HepG2 (cell line): ENCODE measurements around the gene CEACAM16. TPM values are rescaled to one million over a fixed set of nuclear protein-coding genes. Genes with fewer than 3 reads are reported as not detected.

Experiments used
- ATAC-seq: fragments of 200-7000 bp; cut with Tn5 transposase; 3 replicates; pipeline ENCODE4 v1.9.1; 2020; ENCODE audit warnings: mild to moderate bottlenecking, moderate library complexity
- BruUV-seq: library from RNA; stranded (reverse); fragments of 400-500 nt; replicated peaks from 2 replicates; lab custom pipeline; 2021; lab: Mats Ljungman, UMichigan
- CTCF ChIA-PET: fragments of 300-600 bp; formaldehyde crosslinking; extraction: SDS; loops from one replicate; lab custom pipeline; 2021; ENCODE audit warnings: low total read pairs, inconsistent platforms, low intra/inter-chr PET ratio; lab: Yijun Ruan, JAX
- POLR2A ChIA-PET: fragments of 350-600 bp; sonication (Branson Sonifier 250); formaldehyde crosslinking; loops from one replicate; lab custom pipeline; 2020; ENCODE audit warnings: antibody characterized with exemption, inconsistent platforms; lab: Yijun Ruan, JAX
- DNase-seq: peaks from one replicate; pipeline ENCODE4 v3.0.0-alpha.2; 2015; ENCODE audit warnings: low spot score
- FAIRE-seq: peaks from 3 replicates; lab custom pipeline; 2011; peaks lifted over from hg19 to GRCh38; lab: Jason Lieb, UNC
- H2AFZ ChIP-seq: one replicate; pipeline ENCODE4 v1.6.1; 2011; ENCODE audit warnings: low read length, inconsistent platforms
- H3K27ac ChIP-seq: fragments of 300-600 bp; 3 replicates; pipeline ENCODE4 v1.8.0; 2011; ENCODE audit warnings: mixed run types, mild to moderate bottlenecking, mixed read lengths, low read length, inconsistent platforms; ENCODE audit not compliant: insufficient read depth; ENCODE audit errors: extremely low read length
- H3K27me3 ChIP-seq, 2 experiments: fragments of 200-600 bp in 1 of 2; 2 replicates in 1 of 2; 3 replicates in 1 of 2; pipeline versions ENCODE4 v1.6.0 to v1.8.0; 2011; ENCODE audit warnings: low read length in 2 of 2, mild to moderate bottlenecking in 2 of 2, moderate library complexity in 2 of 2, inconsistent platforms in 1 of 2; ENCODE audit not compliant: insufficient read depth in 2 of 2, control insufficient read depth in 1 of 2
- H3K36me3 ChIP-seq, 2 experiments: fragments of 200-600 bp in 1 of 2; replicated peaks in 1 of 2; 2 replicates in 1 of 2; 3 replicates in 1 of 2; pipeline versions ENCODE4 v1.5.1 to v1.8.0; 2011; ENCODE audit warnings: low read length in 2 of 2, inconsistent platforms in 1 of 2; ENCODE audit not compliant: insufficient read depth in 2 of 2, control insufficient read depth in 1 of 2
- H3K4me1 ChIP-seq: 2 replicates; pipeline ENCODE4 v1.5.1; 2012; ENCODE audit warnings: low read length, inconsistent platforms; ENCODE audit not compliant: insufficient read depth
- H3K4me2 ChIP-seq: 2 replicates; pipeline ENCODE4 v1.6.0; 2011; ENCODE audit warnings: low read depth, low read length, inconsistent platforms
- H3K4me3 ChIP-seq, 3 experiments: fragments of 200-600 bp in 1 of 3; sonication (generic), shearing (Covaris generic) in 1 of 3; replicated peaks in 1 of 3; 2 replicates each; pipeline ENCODE4 v1.5.1; 2011 to 2016; ENCODE audit warnings: low read length in 3 of 3, inconsistent platforms in 2 of 3, low read depth in 2 of 3, mild to moderate bottlenecking in 2 of 3, control low read depth in 1 of 3, mixed read lengths in 1 of 3; ENCODE audit not compliant: insufficient read depth in 1 of 3
- H3K79me2 ChIP-seq: one replicate; pipeline ENCODE4 v1.6.1; 2011; ENCODE audit warnings: low read length, inconsistent platforms; ENCODE audit not compliant: insufficient read depth
- H3K9ac ChIP-seq: 2 replicates; pipeline ENCODE4 v1.6.0; 2011; ENCODE audit warnings: mild to moderate bottlenecking, low read depth, low read length, inconsistent platforms; ENCODE audit not compliant: insufficient read depth
- H3K9me3 ChIP-seq: 2 replicates; pipeline ENCODE4 v1.5.1; 2012; ENCODE audit warnings: mild to moderate bottlenecking, low read length
- H4K20me1 ChIP-seq: 2 replicates; pipeline ENCODE4 v1.6.0; 2011; ENCODE audit warnings: inconsistent platforms, mild to moderate bottlenecking, low read length, moderate library complexity; ENCODE audit not compliant: insufficient read depth
- AGO2 ChIP-seq: fragments of 200-400 bp; formaldehyde crosslinking; optimal IDR thresholded peaks from 2 replicates; pipeline ENCODE3; 2017; ENCODE audit warnings: mild to moderate bottlenecking, low read depth, low read length, moderate library complexity
- ATRX ChIP-seq: sonication (generic); formaldehyde crosslinking; IDR thresholded peaks from 2 replicates; pipeline ENCODE4 v1.4.0; 2020; ENCODE audit warnings: missing genetic modification reagents, borderline replicate concordance
- MTF1 ChIP-seq: sonication (generic); formaldehyde crosslinking; IDR thresholded peaks from 2 replicates; pipeline ENCODE4 v1.5.0; 2020; ENCODE audit warnings: missing genetic modification reagents
- POLR2G ChIP-seq: fragments of 200-400 bp; formaldehyde crosslinking; IDR thresholded peaks from 2 replicates; pipeline ENCODE4 v1.6.1; 2018; ENCODE audit warnings: mild to moderate bottlenecking, low read depth, low read length, moderate library complexity
- ZNF12 ChIP-seq: sonication (generic); formaldehyde crosslinking; IDR thresholded peaks from 2 replicates; pipeline ENCODE4 v1.5.0; 2020; ENCODE audit warnings: missing genetic modification reagents
- ZNF556 ChIP-seq: sonication (generic); formaldehyde crosslinking; IDR thresholded peaks from 2 replicates; pipeline ENCODE4 v1.4.0; 2020; ENCODE audit warnings: mild to moderate bottlenecking, missing genetic modification reagents, borderline replicate concordance
- ZNF607 ChIP-seq: sonication (generic); formaldehyde crosslinking; IDR thresholded peaks from 2 replicates; pipeline ENCODE4 v1.5.1; 2020; ENCODE audit warnings: missing genetic modification reagents, mild to moderate bottlenecking, borderline replicate concordance
- ZNF670 ChIP-seq: sonication (generic); formaldehyde crosslinking; IDR thresholded peaks from 2 replicates; pipeline ENCODE4 v1.8.0; 2022; ENCODE audit warnings: mild to moderate bottlenecking, missing genetic modification reagents, borderline replicate concordance
- ZNF761 ChIP-seq: sonication (generic); formaldehyde crosslinking; conservative IDR thresholded peaks from 2 replicates; pipeline ENCODE4 v1.4.0; 2020; ENCODE audit warnings: mild to moderate bottlenecking, missing genetic modification reagents
- WGBS: methylation state at CpG from one replicate; pipeline ENCODE4 v1.1.6; 2017; ENCODE audit warnings: low lambda C conversion rate; 5-methylcytosine and 5-hydroxymethylcytosine counted together
- in situ Hi-C: cut with HindIII; loops from 2 replicates; pipeline ENCODE4 v1.10.0; 2017; ENCODE audit warnings: low pct_unique_long_range_greater_than_20kb; ENCODE audit not compliant: extremely low pct_ligation_motif_present
- intact Hi-C: fragments of 100-400 bp; cut with micrococcal nuclease; formaldehyde crosslinking; loops from one replicate; pipeline ENCODE4 v1.10.0; 2022; ENCODE audit not compliant: unreplicated experiment
- polyA plus RNA-seq, 8 experiments: library from polyadenylated mRNA; depleted of rRNA in 3 of 8; stranded (reverse) in 7 of 8; unstranded in 1 of 8; fragments of >200 nt; fragmentation: Illumina TruSeq in 4 of 8; extraction: Trizol in 4 of 8; gene quantifications; 2 replicates each; pipeline versions ENCODE4 v1.2.1 to v1.2.3, GENCODE V29; 2011 to 2016; ENCODE audit warnings: low read depth in 4 of 8, missing spikeins in 1 of 8, mixed read lengths in 1 of 8; ENCODE audit not compliant: insufficient read depth in 1 of 8
- total RNA-seq, 5 experiments: library from RNA; depleted of rRNA; stranded (reverse); fragments of >200 nt; fragmentation: Illumina TruSeq; extraction: Trizol; gene quantifications; 2 replicates each; pipeline ENCODE4 v1.2.3, GENCODE V29; 2016; ENCODE audit warnings: low read depth in 1 of 5
- TF ChIP-seq, protein P1 (sequence below): sonication (generic); formaldehyde crosslinking; IDR thresholded peaks from 2 replicates; pipeline ENCODE4 v1.9.0; 2021; ENCODE audit warnings: missing genetic modification reagents, borderline replicate concordance

Gene CEACAM16
- total and polyA plus RNA-seq, 2 of the 13 experiments (the other 11 are each of a cell fraction or from before 2014, with no cell fraction given): not detected

DNA sequence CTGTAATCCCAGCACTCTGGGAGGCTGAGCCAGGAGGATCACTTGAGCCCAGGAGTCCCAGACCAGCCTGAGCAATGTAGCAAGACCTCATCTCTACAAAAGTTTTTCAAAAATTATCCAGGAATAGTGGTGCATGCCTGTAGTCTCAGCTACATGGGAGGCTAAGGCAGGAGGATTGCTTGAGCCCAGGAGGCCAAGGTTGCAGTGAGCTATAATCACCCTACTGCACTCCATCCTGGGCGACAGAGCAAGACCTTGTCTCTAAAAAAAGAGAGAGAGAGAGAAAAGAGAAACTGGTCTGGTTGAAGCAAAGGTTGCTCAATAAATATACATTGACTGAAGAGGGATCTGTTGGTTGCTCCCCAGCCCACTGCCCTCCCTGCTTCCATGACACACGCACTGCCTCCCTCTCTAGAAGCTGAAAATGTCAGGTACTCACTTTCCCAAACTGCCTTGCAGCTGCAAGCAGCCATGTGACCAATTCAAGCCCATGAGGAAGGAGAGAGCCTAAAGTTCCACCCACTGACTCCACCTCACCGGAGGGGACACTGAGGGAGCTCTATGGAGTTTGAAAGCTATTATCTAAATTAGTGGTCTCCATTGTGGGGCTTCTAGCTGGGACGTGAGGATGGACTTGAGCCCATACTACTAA is 14.0 kb downstream of the CEACAM16 start (continued):
- TF ChIP-seq ATRX (CRISPR knock-in tag): no peak
- no peak for TF ChIP-seq POLR2G
- no peak for TF ChIP-seq ZNF12
- no peak for TF ChIP-seq ZNF670

- in situ Hi-C loops: no loop called here
- FAIRE-seq: no peak
- TF ChIP-seq MTF1 (CRISPR knock-in tag) (no peak), ZNF607 (CRISPR knock-in tag) (no peak), AGO2 (peak; percentile 7), ZNF761 (CRISPR knock-in tag) (no peak), ZNF556 (no peak)
- TF ChIP-seq, protein P1, sequence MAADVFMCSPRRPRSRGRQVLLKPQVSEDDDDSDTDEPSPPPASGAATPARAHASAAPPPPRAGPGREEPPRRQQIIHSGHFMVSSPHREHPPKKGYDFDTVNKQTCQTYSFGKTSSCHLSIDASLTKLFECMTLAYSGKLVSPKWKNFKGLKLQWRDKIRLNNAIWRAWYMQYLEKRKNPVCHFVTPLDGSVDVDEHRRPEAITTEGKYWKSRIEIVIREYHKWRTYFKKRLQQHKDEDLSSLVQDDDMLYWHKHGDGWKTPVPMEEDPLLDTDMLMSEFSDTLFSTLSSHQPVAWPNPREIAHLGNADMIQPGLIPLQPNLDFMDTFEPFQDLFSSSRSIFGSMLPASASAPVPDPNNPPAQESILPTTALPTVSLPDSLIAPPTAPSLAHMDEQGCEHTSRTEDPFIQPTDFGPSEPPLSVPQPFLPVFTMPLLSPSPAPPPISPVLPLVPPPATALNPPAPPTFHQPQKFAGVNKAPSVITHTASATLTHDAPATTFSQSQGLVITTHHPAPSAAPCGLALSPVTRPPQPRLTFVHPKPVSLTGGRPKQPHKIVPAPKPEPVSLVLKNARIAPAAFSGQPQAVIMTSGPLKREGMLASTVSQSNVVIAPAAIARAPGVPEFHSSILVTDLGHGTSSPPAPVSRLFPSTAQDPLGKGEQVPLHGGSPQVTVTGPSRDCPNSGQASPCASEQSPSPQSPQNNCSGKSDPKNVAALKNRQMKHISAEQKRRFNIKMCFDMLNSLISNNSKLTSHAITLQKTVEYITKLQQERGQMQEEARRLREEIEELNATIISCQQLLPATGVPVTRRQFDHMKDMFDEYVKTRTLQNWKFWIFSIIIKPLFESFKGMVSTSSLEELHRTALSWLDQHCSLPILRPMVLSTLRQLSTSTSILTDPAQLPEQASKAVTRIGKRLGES (CRISPR knock-in tag): no peak
- no peak for DNase-seq
- ATAC-seq: no peak
- peaks cover 22% of the 10 kb centered on the region for H3K79me2 ChIP-seq
- intact Hi-C loops: no loop called here
- no peaks in the 10 kb centered on the region; the same call in 1 of the 2 replicates for H4K20me1 ChIP-seq
- no peak overlapping the region for H3K9ac ChIP-seq
- H3K27me3 ChIP-seq: no peaks in the 10 kb centered on the region; a peak in 1 of 5 replicates
- H3K36me3 ChIP-seq: peaks cover 7 to 13% of the 10 kb centered on the region in 2 experiments
- WGBS: 67% methylated on average over 2 of the region's 2 CpGs
- H3K9me3 ChIP-seq: peaks cover 13% of the 10 kb centered on the region
- no TSS peak for BruUV-seq
- H2AFZ ChIP-seq: no peak overlapping the region
- no peak overlapping the region for H3K4me2 ChIP-seq
- no peak overlapping the region for H3K27ac ChIP-seq
- no peak overlapping the region for H3K4me3 ChIP-seq
- CTCF ChIA-PET: no interaction called here
- peaks cover 47% of the 10 kb centered on the region for H3K4me1 ChIP-seq
- POLR2A ChIA-PET: interaction anchor here (1.2 to 8.0 kb wide), 3 partner anchors 9 to 20 kb away, joined by 3 to 94 read pairs (median 16); no protein-coding TSS in a partner anchor
Measured at GRCh38 chr19:44714597-44715169, 15.7 kb downstream of the CEACAM16 start.
